Endothelial cell of umbilical vein (primary cell): ENCODE data around the gene CCDC187. TPM values are rescaled to one million over a fixed set of nuclear protein-coding genes. Genes with fewer than 3 reads are reported as not detected.
"Not testable (repeated sequence)": the region's sequence is repeated elsewhere in the genome, so short reads cannot be mapped to it uniquely, and the experiment has no call there.

Experiments
- BruUV-seq: library from RNA; stranded (reverse); fragments of 400-500 nt; replicated peaks from 2 replicates; lab custom pipeline; 2021; lab: Mats Ljungman, UMichigan
- CTCF ChIA-PET: fragments of 300-600, 350-600 bp; sonication (Branson Sonifier 250); formaldehyde crosslinking; loops from one replicate; lab custom pipeline; 2021; ENCODE audit warnings: antibody characterized with exemption, inconsistent platforms; lab: Charles Lee
- POLR2A ChIA-PET: fragments of 300-600, 350-600 bp; sonication (Branson Sonifier 250); formaldehyde crosslinking; loops from one replicate; lab custom pipeline; 2021; ENCODE audit warnings: antibody characterized with exemption, inconsistent platforms; lab: Charles Lee
- DNase-seq: peaks from one replicate; pipeline ENCODE4 v3.0.0-alpha.2; 2011; ENCODE audit warnings: low read depth, low spot score
- FAIRE-seq: peaks from 2 replicates; lab custom pipeline; 2011; peaks lifted over from hg19 to GRCh38; lab: Jason Lieb, UNC
- H2AFZ ChIP-seq: 2 replicates; pipeline ENCODE4 v1.6.0; 2012; ENCODE audit warnings: low read depth, low read length, control low read depth, inconsistent platforms
- H3K27ac ChIP-seq: 2 replicates; pipeline ENCODE4 v1.5.1; 2011; ENCODE audit warnings: low read depth, mild to moderate bottlenecking, control low read depth, low read length, moderate library complexity; ENCODE audit not compliant: insufficient read depth
- H3K27me3 ChIP-seq, 2 experiments: 2 replicates each; pipeline versions ENCODE4 v1.6.0 to v1.6.1; 2011; ENCODE audit warnings: low read length in 2 of 2, mixed read lengths in 1 of 2; ENCODE audit not compliant: control insufficient read depth in 2 of 2, insufficient read depth in 2 of 2
- H3K36me3 ChIP-seq, 2 experiments: 2 replicates in 1 of 2; 3 replicates in 1 of 2; pipeline ENCODE4 v1.5.1; 2011; ENCODE audit warnings: low read length in 2 of 2, mild to moderate bottlenecking in 1 of 2, moderate library complexity in 1 of 2; ENCODE audit not compliant: control insufficient read depth in 2 of 2, insufficient read depth in 2 of 2; ENCODE audit errors: extremely low read depth in 1 of 2
- H3K4me1 ChIP-seq: 3 replicates; pipeline ENCODE4 v1.5.1; 2011; ENCODE audit warnings: mild to moderate bottlenecking, low read length; ENCODE audit not compliant: control insufficient read depth, insufficient read depth; ENCODE audit errors: extremely low read depth
- H3K4me2 ChIP-seq: 2 replicates; pipeline ENCODE4 v1.6.1; 2011; ENCODE audit warnings: low read length, control low read depth, mixed read lengths; ENCODE audit not compliant: insufficient read depth
- H3K4me3 ChIP-seq, 3 experiments: fragments of 200-600 bp in 1 of 3; sonication (generic), shearing (Covaris generic) in 1 of 3; replicated peaks in 1 of 3; 2 replicates each; pipeline ENCODE4 v1.5.1; 2011 to 2016; ENCODE audit warnings: control low read depth in 3 of 3, low read length in 3 of 3, mild to moderate bottlenecking in 2 of 3, inconsistent platforms in 1 of 3, low read depth in 1 of 3, moderate library complexity in 1 of 3; ENCODE audit not compliant: insufficient read depth in 1 of 3
- H3K79me2 ChIP-seq: 2 replicates; pipeline ENCODE4 v1.6.0; 2012; ENCODE audit warnings: low read length, inconsistent platforms; ENCODE audit not compliant: control insufficient read depth, insufficient read depth
- H3K9ac ChIP-seq: replicated peaks from 2 replicates; pipeline ENCODE3; 2011; ENCODE audit warnings: low read length, control low read depth; ENCODE audit not compliant: insufficient read depth; ENCODE audit errors: extremely low read depth
- H3K9me1 ChIP-seq: replicated peaks from 3 replicates; pipeline ENCODE4 v1.6.0; 2011; ENCODE audit warnings: mild to moderate bottlenecking, low read length; ENCODE audit not compliant: control insufficient read depth, insufficient read depth; ENCODE audit errors: extremely low read depth
- H3K9me3 ChIP-seq: replicated peaks from 2 replicates; pipeline ENCODE4 v1.5.1; 2012; ENCODE audit warnings: low read length, inconsistent platforms; ENCODE audit not compliant: control insufficient read depth, insufficient read depth
- H4K20me1 ChIP-seq: replicated peaks from 2 replicates; pipeline ENCODE3; 2011; ENCODE audit warnings: mild to moderate bottlenecking, low read length; ENCODE audit not compliant: control insufficient read depth, insufficient read depth; ENCODE audit errors: extremely low read depth
- EZH2 ChIP-seq: IDR thresholded peaks from 2 replicates; pipeline ENCODE4 v1.6.1; 2012; ENCODE audit warnings: borderline replicate concordance, low read depth, mild to moderate bottlenecking, moderate library complexity, low read length, inconsistent platforms; ENCODE audit not compliant: severe bottlenecking
- FOS ChIP-seq: IDR thresholded peaks from 2 replicates; pipeline ENCODE4 v1.6.1; 2011; ENCODE audit warnings: mild to moderate bottlenecking, low read length, moderate library complexity, borderline replicate concordance; ENCODE audit not compliant: insufficient read depth
- GATA2 ChIP-seq: IDR thresholded peaks from 2 replicates; pipeline ENCODE4 v1.7.0; 2011; ENCODE audit warnings: low read depth, mild to moderate bottlenecking, moderate library complexity, mixed read lengths, low read length; ENCODE audit not compliant: insufficient read length, insufficient read depth
- JUN ChIP-seq: IDR thresholded peaks from 2 replicates; pipeline ENCODE4 v1.6.1; 2011; ENCODE audit warnings: borderline replicate concordance, low read depth; ENCODE audit not compliant: insufficient read length, insufficient read depth
- MAX ChIP-seq: IDR thresholded peaks from 2 replicates; pipeline ENCODE4 v1.6.1; 2011; ENCODE audit not compliant: insufficient read depth, insufficient read length
- MYC ChIP-seq: IDR thresholded peaks from one replicate; pipeline ENCODE4 v1.6.1; 2011; ENCODE audit warnings: mild to moderate bottlenecking, low read depth, low read length
- POLR2A ChIP-seq: IDR thresholded peaks from 2 replicates; pipeline ENCODE4 v1.6.1; 2012; ENCODE audit warnings: low read depth, mild to moderate bottlenecking, control low read depth, low read length
- POLR2AphosphoS5 ChIP-seq: IDR thresholded peaks from 2 replicates; pipeline ENCODE4 v1.6.1; 2012; ENCODE audit warnings: low read depth, mild to moderate bottlenecking, control low read depth, low read length, moderate library complexity; ENCODE audit not compliant: insufficient read depth
- dilution Hi-C: fragments of 300-500 bp; cut with MboI; formaldehyde crosslinking; loops from one replicate; pipeline ENCODE4 v1.15.0; 2019; ENCODE audit warnings: low sequenced_read_pairs; ENCODE audit not compliant: extremely low pct_ligation_motif_present
- intact Hi-C: fragments of 100-400 bp; cut with micrococcal nuclease; formaldehyde crosslinking; loops from one replicate; pipeline ENCODE4 v1.10.0; 2022
- polyA plus RNA-seq, 4 experiments: library from polyadenylated mRNA; depleted of rRNA in 3 of 4; stranded (reverse) in 3 of 4; unstranded in 1 of 4; fragments of >200 nt; gene quantifications; 2 replicates each; pipeline versions ENCODE4 v1.2.1 to v1.2.3, GENCODE V29; 2011 to 2012; ENCODE audit warnings: missing spikeins in 1 of 4
- total RNA-seq: library from RNA; stranded (reverse); gene quantifications from 2 replicates; pipeline ENCODE4 v1.2.3, GENCODE V29; 2021
- TF ChIP-seq, protein P1 (sequence below), 2 donors: IDR thresholded peaks; 1 replicate in 1 of 2; 2 replicates in 1 of 2; pipeline ENCODE4 v1.5.1; 2011; ENCODE audit warnings: low read length in 2 of 2, mild to moderate bottlenecking in 2 of 2, moderate library complexity in 2 of 2, control low read depth in 1 of 2, inconsistent platforms in 1 of 2, low read depth in 1 of 2; ENCODE audit not compliant: insufficient read depth in 1 of 2; ENCODE audit errors: extremely low read depth in 1 of 2

Gene CCDC187
- total and polyA plus RNA-seq, 2 donors (not counting 3 experiments of a cell fraction or from before 2014, with no cell fraction given): not detected

GRCh38 chr9:136237486-136238341, 66.2 kb downstream of the CCDC187 start:
- TF ChIP-seq, protein P1, sequence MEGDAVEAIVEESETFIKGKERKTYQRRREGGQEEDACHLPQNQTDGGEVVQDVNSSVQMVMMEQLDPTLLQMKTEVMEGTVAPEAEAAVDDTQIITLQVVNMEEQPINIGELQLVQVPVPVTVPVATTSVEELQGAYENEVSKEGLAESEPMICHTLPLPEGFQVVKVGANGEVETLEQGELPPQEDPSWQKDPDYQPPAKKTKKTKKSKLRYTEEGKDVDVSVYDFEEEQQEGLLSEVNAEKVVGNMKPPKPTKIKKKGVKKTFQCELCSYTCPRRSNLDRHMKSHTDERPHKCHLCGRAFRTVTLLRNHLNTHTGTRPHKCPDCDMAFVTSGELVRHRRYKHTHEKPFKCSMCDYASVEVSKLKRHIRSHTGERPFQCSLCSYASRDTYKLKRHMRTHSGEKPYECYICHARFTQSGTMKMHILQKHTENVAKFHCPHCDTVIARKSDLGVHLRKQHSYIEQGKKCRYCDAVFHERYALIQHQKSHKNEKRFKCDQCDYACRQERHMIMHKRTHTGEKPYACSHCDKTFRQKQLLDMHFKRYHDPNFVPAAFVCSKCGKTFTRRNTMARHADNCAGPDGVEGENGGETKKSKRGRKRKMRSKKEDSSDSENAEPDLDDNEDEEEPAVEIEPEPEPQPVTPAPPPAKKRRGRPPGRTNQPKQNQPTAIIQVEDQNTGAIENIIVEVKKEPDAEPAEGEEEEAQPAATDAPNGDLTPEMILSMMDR (IDR thresholded peaks at IDR 0.05; ENCODE audit: extremely low read depth in 1 of 2, insufficient read depth in 1 of 2, low read depth in 1 of 2, low read length in 2 of 2): no peak
- TF ChIP-seq FOS (no peak), JUN (no peak), POLR2AphosphoS5 (no peak), GATA2 (no peak), EZH2 (no peak), MYC (no peak), POLR2A (no peak), MAX (no peak)
- CTCF ChIA-PET: interaction anchor here (1.3 kb wide), 1 partner anchor 9 kb away, joined by 6 read pairs; no protein-coding TSS in a partner anchor
- Histone ChIP-seq H2AFZ (no peak overlapping the region), H3K36me3 (peaks cover 0 to 7% of the 10 kb centered on the region in 2 experiments), H3K79me2 (peaks cover 7% of the 10 kb centered on the region), H3K4me2 (no peak overlapping the region), H3K9me1 (no peaks in the 10 kb centered on the region), H3K27me3 (no peaks in the 10 kb centered on the region), H3K27ac (no peak overlapping the region), H3K4me3 (no peak overlapping the region), H3K9me3 (no peaks in the 10 kb centered on the region), H3K4me1 (no peaks in the 10 kb centered on the region), H4K20me1 (no peaks in the 10 kb centered on the region), H3K9ac (no peak overlapping the region)
- no peak for DNase-seq
- no peak for FAIRE-seq
- no TSS peak for BruUV-seq
- POLR2A ChIA-PET: no interaction called here
- dilution Hi-C loops (no loop called here), intact Hi-C loops (no loop called here)

- H3K79me2 ChIP-seq, H3K27me3 ChIP-seq, H3K9ac ChIP-seq, intact Hi-C loops, H4K20me1 ChIP-seq, H3K9me1 ChIP-seq, H3K9me3 ChIP-seq, H3K36me3 ChIP-seq, POLR2A ChIA-PET, H2AFZ ChIP-seq, H3K27ac ChIP-seq, DNase-seq, H3K4me2 ChIP-seq, BruUV-seq, H3K4me3 ChIP-seq, dilution Hi-C loops, H3K4me1 ChIP-seq, FAIRE-seq: not testable (repeated sequence)
- CTCF ChIA-PET: interaction anchor here (1.7 kb wide), 1 partner anchor 12 kb away, joined by 5 read pairs; no protein-coding TSS in a partner anchor
These were observed 67.2 kb downstream of the CCDC187 start for GRCh38 chr9:136236471-136237410.
